ENCODE measurements around the gene LAMP5.

DNA sequence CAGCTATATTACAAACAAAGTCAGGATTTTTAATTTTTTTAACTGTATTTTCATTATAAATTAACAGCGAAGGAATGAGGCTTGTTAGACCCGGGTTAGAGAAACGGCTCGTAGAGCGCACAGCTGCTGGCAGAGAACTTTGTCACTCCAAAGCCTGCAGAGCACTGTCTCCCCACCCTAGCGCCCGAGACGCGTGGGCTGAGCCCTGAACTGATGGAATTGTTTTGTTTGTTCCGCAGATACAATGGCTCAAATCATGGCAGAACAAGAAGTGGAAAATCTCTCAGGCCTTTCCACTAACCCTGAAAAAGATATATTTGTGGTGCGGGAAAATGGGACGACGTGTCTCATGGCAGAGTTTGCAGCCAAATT is 810 bp downstream of the LAMP5 start:
- TF ChIP-seq CTCF (IDR thresholded peaks at IDR 0.05 in 4 of 5, conservative IDR thresholded peaks at IDR 0.05 in 1 of 5) (no peak), POLR2A (IDR thresholded peaks at IDR 0.05) (no peak)
